ENCODE results near the gene MRPL34.

The MRPL34 gene

GRCh38 chr19:17330262-17331044 is 24.8 kb downstream of the MRPL34 start:
- Histone ChIP-seq H3K36me3 (replicated peaks; ENCODE audit: insufficient read depth, low read length) (no peaks in the 10 kb centered on the region), H3F3A (ENCODE audit: insufficient read depth, low read length) (peaks cover 9% of the 10 kb centered on the region; the same call in 1 of the 2 replicates), H3K27ac (ENCODE audit: low read length) (no peak overlapping the region), H3K79me2 (ENCODE audit: low read length) (no peaks in the 10 kb centered on the region), H3K27me3 (replicated peaks; ENCODE audit: insufficient read depth, low read length) (peaks cover 38% of the 10 kb centered on the region), H4K20me1 (ENCODE audit: insufficient read depth, low read length) (no peaks in the 10 kb centered on the region), H3K4me1 (ENCODE audit: low read length) (0 out of 2 replicates have a peak, but pooled peaks cover 5% of the 10 kb centered on the region), H3K9ac (ENCODE audit: low read length) (no peak overlapping the region), H3K9me2 (replicated peaks; ENCODE audit: insufficient read depth, low read length) (no peaks in the 10 kb centered on the region), H3K4me2 (ENCODE audit: low read depth, low read length) (no peak overlapping the region), H3K9me3 (replicated peaks; ENCODE audit: insufficient read depth, low read length) (no peaks in the 10 kb centered on the region), H3K4me3 (ENCODE audit: low read length) (no peak overlapping the region), H2AFZ (ENCODE audit: low read length) (no peak overlapping the region)
- no peak for TF ChIP-seq CTCF (IDR thresholded peaks at IDR 0.05; ENCODE audit: low read length)
- no peak for TF ChIP-seq EZH2phosphoT487 (IDR thresholded peaks at IDR 0.05; ENCODE audit: low read length)
- no peak for TF ChIP-seq EZH2 (optimal IDR thresholded peaks at IDR 0.05; ENCODE audit: low read depth, low read length)
- no peak for DNase-seq

- no peak overlapping the region for H3K4me2 ChIP-seq (ENCODE audit: low read depth, low read length)
- no peak overlapping the region for H3K4me3 ChIP-seq (ENCODE audit: low read length)
- H3K79me2 ChIP-seq (ENCODE audit: low read length) = no peaks in the 10 kb centered on the region
- no peak overlapping the region for H3K9ac ChIP-seq (ENCODE audit: low read length)
- peaks cover 38% of the 10 kb centered on the region for H3K27me3 ChIP-seq (replicated peaks; ENCODE audit: insufficient read depth, low read length)
- H3K9me3 ChIP-seq (replicated peaks; ENCODE audit: insufficient read depth, low read length) = no peaks in the 10 kb centered on the region
- 0 out of 2 replicates have a peak, but pooled peaks cover 5% of the 10 kb centered on the region for H3K4me1 ChIP-seq (ENCODE audit: low read length)
- no peak overlapping the region for H3K27ac ChIP-seq (ENCODE audit: low read length)
- H3K9me2 ChIP-seq (replicated peaks; ENCODE audit: insufficient read depth, low read length) = no peaks in the 10 kb centered on the region
- no peak overlapping the region for H2AFZ ChIP-seq (ENCODE audit: low read length)
- no peak for DNase-seq
- no peaks in the 10 kb centered on the region for H4K20me1 ChIP-seq (ENCODE audit: insufficient read depth, low read length)
- peaks cover 10% of the 10 kb centered on the region for H3F3A ChIP-seq (ENCODE audit: insufficient read depth, low read length)
- TF ChIP-seq CTCF (IDR thresholded peaks at IDR 0.05; ENCODE audit: low read length) (no peak), EZH2 (optimal IDR thresholded peaks at IDR 0.05; ENCODE audit: low read depth, low read length) (no peak), EZH2phosphoT487 (IDR thresholded peaks at IDR 0.05; ENCODE audit: low read length) (no peak)
- H3K36me3 ChIP-seq (replicated peaks; ENCODE audit: insufficient read depth, low read length) = no peaks in the 10 kb centered on the region
These were observed 25.4 kb downstream of the MRPL34 start for GRCh38 chr19:17331045-17331558.

GRCh38 chr19:17332360-17332676 is 26.6 kb downstream of the MRPL34 start:
- Histone ChIP-seq H3K9ac (ENCODE audit: low read length) (no peak overlapping the region), H3K4me3 (ENCODE audit: low read length) (no peak overlapping the region), H2AFZ (ENCODE audit: low read length) (no peak overlapping the region), H3K27me3 (replicated peaks; ENCODE audit: insufficient read depth, low read length) (peaks cover 38% of the 10 kb centered on the region), H3K9me2 (replicated peaks; ENCODE audit: insufficient read depth, low read length) (no peaks in the 10 kb centered on the region), H3K4me2 (ENCODE audit: low read depth, low read length) (no peak overlapping the region), H3K9me3 (replicated peaks; ENCODE audit: insufficient read depth, low read length) (no peaks in the 10 kb centered on the region), H3K79me2 (ENCODE audit: low read length) (no peaks in the 10 kb centered on the region), H3F3A (ENCODE audit: insufficient read depth, low read length) (peaks cover 18% of the 10 kb centered on the region), H4K20me1 (ENCODE audit: insufficient read depth, low read length) (no peaks in the 10 kb centered on the region), H3K4me1 (ENCODE audit: low read length) (0 out of 2 replicates have a peak, but pooled peaks cover 5% of the 10 kb centered on the region), H3K36me3 (replicated peaks; ENCODE audit: insufficient read depth, low read length) (no peaks in the 10 kb centered on the region), H3K27ac (ENCODE audit: low read length) (no peak overlapping the region)
- DNase-seq = no peak
- TF ChIP-seq EZH2 (optimal IDR thresholded peaks at IDR 0.05; ENCODE audit: low read depth, low read length) (no peak), EZH2phosphoT487 (IDR thresholded peaks at IDR 0.05; ENCODE audit: low read length) (no peak), CTCF (IDR thresholded peaks at IDR 0.05; ENCODE audit: low read length) (no peak)

Data from MM.1S (cell line).